Loucy (cell line): ENCODE data around the gene MYH16.
"Not testable (repeated sequence)": the region's sequence is repeated elsewhere in the genome, so short reads cannot be mapped to it uniquely, and the experiment has no call there.

Experiments used
- H2AFZ ChIP-seq: fragments of 200-600 bp; sonication (generic); 2 replicates; pipeline ENCODE4 v1.6.0; 2016; ENCODE audit warnings: antibody characterized with exemption, mild to moderate bottlenecking, low read length, moderate library complexity
- H3F3A ChIP-seq: fragments of 200-600 bp; 2 replicates; pipeline ENCODE4 v1.6.0; 2016; ENCODE audit warnings: antibody characterized with exemption, low read depth, mild to moderate bottlenecking
- H3K27me3 ChIP-seq: fragments of 200-600 bp; sonication (generic); 2 replicates; pipeline ENCODE4 v1.6.1; 2014; ENCODE audit warnings: low read length, mild to moderate bottlenecking; ENCODE audit not compliant: insufficient read depth, poor library complexity, severe bottlenecking
- H3K36me3 ChIP-seq: fragments of 200-600 bp; sonication (generic); 2 replicates; pipeline ENCODE4 v1.6.1; 2016; ENCODE audit warnings: low read length; ENCODE audit not compliant: insufficient read depth
- H3K4me1 ChIP-seq: fragments of 200-600 bp; sonication (generic); 2 replicates; pipeline ENCODE4 v1.5.1; 2014; ENCODE audit warnings: low read length, mild to moderate bottlenecking; ENCODE audit not compliant: insufficient read depth, poor library complexity, severe bottlenecking
- H3K4me2 ChIP-seq: fragments of 200-600 bp; sonication (generic); 2 replicates; pipeline ENCODE4 v1.6.0; 2014; ENCODE audit warnings: antibody characterized with exemption, low read length, low read depth, mild to moderate bottlenecking; ENCODE audit not compliant: poor library complexity, severe bottlenecking
- H3K4me3 ChIP-seq: fragments of 200-600 bp; sonication (generic); 2 replicates; pipeline ENCODE4 v1.5.1; 2014; ENCODE audit warnings: low read length, mild to moderate bottlenecking, mixed read lengths; ENCODE audit not compliant: poor library complexity, severe bottlenecking
- H3K79me2 ChIP-seq: fragments of 200-600 bp; sonication (generic); 2 replicates; pipeline ENCODE4 v1.6.1; 2014; ENCODE audit warnings: low read length; ENCODE audit not compliant: insufficient read depth
- H3K9ac ChIP-seq: fragments of 200-600 bp; sonication (generic); 2 replicates; pipeline ENCODE4 v1.6.0; 2014; ENCODE audit warnings: mild to moderate bottlenecking, low read depth, low read length, moderate library complexity; ENCODE audit not compliant: poor library complexity, severe bottlenecking
- H3K9me2 ChIP-seq: fragments of 200-600 bp; sonication (generic); replicated peaks from 2 replicates; pipeline ENCODE4 v1.6.1; 2016; ENCODE audit warnings: low read depth, low read length, mixed read lengths
- H3K9me3 ChIP-seq: fragments of 200-600 bp; sonication (generic); 2 replicates; pipeline ENCODE4 v1.6.1; 2014; ENCODE audit warnings: mild to moderate bottlenecking, antibody characterized with exemption, low read length, low read depth; ENCODE audit not compliant: insufficient read depth
- H4K20me1 ChIP-seq: fragments of 200-600 bp; sonication (generic); 2 replicates; pipeline ENCODE4 v1.6.0; 2014; ENCODE audit warnings: antibody characterized with exemption, low read length, mild to moderate bottlenecking; ENCODE audit not compliant: insufficient read depth, poor library complexity, severe bottlenecking
- CTCF ChIP-seq: fragments of 200-600 bp; sonication (generic); conservative IDR thresholded peaks from 2 replicates; pipeline ENCODE4 v1.5.1; 2014; ENCODE audit warnings: mild to moderate bottlenecking, antibody characterized with exemption, low read length
- EZH2phosphoT487 ChIP-seq: fragments of 200-600 bp; IDR thresholded peaks from 2 replicates; pipeline ENCODE4 v1.6.1; 2018; ENCODE audit warnings: antibody characterized with exemption, mild to moderate bottlenecking, moderate library complexity, borderline replicate concordance

MYH16 gene

GRCh38 chr7:99272476-99273045 is at the start of gene MYH16:
TSS of gene MYH16 (plus strand) at chr7:99272839.
- H3K36me3 ChIP-seq, result no peaks in the 10 kb centered on the region
- TF ChIP-seq CTCF, result no peak
- TF ChIP-seq EZH2phosphoT487, result no peak
- no peak within 1 kb of the TSS for H3K4me3 ChIP-seq
- H3K4me2 ChIP-seq, result peak within 1 kb of the TSS; percentile 38
- H4K20me1 ChIP-seq, result no peaks in the 10 kb centered on the region
- no peaks in the 10 kb centered on the region for H3K27me3 ChIP-seq
- H3K9me3 ChIP-seq, result no peaks in the 10 kb centered on the region
- peak within 1 kb of the TSS; percentile 28 for H3K9ac ChIP-seq
- no peaks in the 10 kb centered on the region for H3K9me2 ChIP-seq
- H3K79me2 ChIP-seq, result no peaks in the 10 kb centered on the region
- H3K4me1 ChIP-seq, result peaks cover 7% of the 10 kb centered on the region
- no peak within 1 kb of the TSS; the same call in 1 of the 2 replicates for H2AFZ ChIP-seq
- H3F3A ChIP-seq, result no peaks in the 10 kb centered on the region

- H3K27me3 ChIP-seq, H3K9me3 ChIP-seq, H3K9me2 ChIP-seq, H3K4me2 ChIP-seq, H3K4me1 ChIP-seq, H3K79me2 ChIP-seq, H3K36me3 ChIP-seq, H3K4me3 ChIP-seq, H3K9ac ChIP-seq, H3F3A ChIP-seq, H4K20me1 ChIP-seq: not testable (repeated sequence)
- peak overlapping the region; percentile 64 for H2AFZ ChIP-seq
Measured at GRCh38 chr7:99224263-99224898, 48.3 kb upstream of the MYH16 start.

- no peaks in the 10 kb centered on the region for H3F3A ChIP-seq
- H3K9me3 ChIP-seq, result no peaks in the 10 kb centered on the region
Measured at GRCh38 chr7:99224899-99225265, 47.8 kb upstream of the MYH16 start.

More at GRCh38 chr7:99224899-99225265, 47.8 kb upstream of the MYH16 start:
- no peak for TF ChIP-seq CTCF
- TF ChIP-seq EZH2phosphoT487, result no peak
- Histone ChIP-seq H3K4me3 (no peak overlapping the region), H3K36me3 (no peaks in the 10 kb centered on the region), H2AFZ (peak overlapping the region; percentile 64), H3K27me3 (no peaks in the 10 kb centered on the region), H3K4me1 (no peaks in the 10 kb centered on the region), H3K9me2 (no peaks in the 10 kb centered on the region), H4K20me1 (no peaks in the 10 kb centered on the region), H3K9ac (no peak overlapping the region), H3K79me2 (no peaks in the 10 kb centered on the region), H3K4me2 (no peak overlapping the region)
